HFFc6 (cell line): ENCODE results near the gene LRP2. TPM values are rescaled to one million over a fixed set of nuclear protein-coding genes. Genes with fewer than 3 reads are reported as not detected.

Source experiments
- DNase-seq: peaks from one replicate; pipeline ENCODE4 v3.0.0-alpha.2; 2018
- H3K27ac Mint-ChIP-seq: 2 replicates; pipeline ENCODE4 v1.8.0; 2020; ENCODE audit warnings: mild to moderate bottlenecking, mixed read lengths
- H3K27me3 Mint-ChIP-seq: 2 replicates; pipeline ENCODE4 v1.8.0; 2021; ENCODE audit warnings: mild to moderate bottlenecking, moderate library complexity, mixed read lengths; ENCODE audit not compliant: insufficient read depth
- H3K36me3 Mint-ChIP-seq: 2 replicates; pipeline ENCODE4 v1.8.0; 2021; ENCODE audit warnings: low read depth, mixed read lengths
- H3K4me1 Mint-ChIP-seq: 2 replicates; pipeline ENCODE4 v1.8.0; 2020; ENCODE audit warnings: low read depth, mixed read lengths
- H3K4me3 Mint-ChIP-seq: 2 replicates; pipeline ENCODE4 v1.8.0; 2020; ENCODE audit warnings: mild to moderate bottlenecking, moderate library complexity, mixed read lengths
- H3K9me3 Mint-ChIP-seq: 2 replicates; pipeline ENCODE4 v1.8.0; 2020; ENCODE audit warnings: mild to moderate bottlenecking, mixed read lengths
- CTCF ChIP-seq: fragments of 200-600 bp; sonication (generic); IDR thresholded peaks from 2 replicates; pipeline ENCODE4 v1.5.0; 2021; ENCODE audit warnings: antibody characterized with exemption, mild to moderate bottlenecking
- total RNA-seq, 6 experiments: library from RNA; stranded (reverse); fragmentation: NEBNext Ultra II Directional; extraction: Animal tissue kit (Norgen Biotek cat#: 25700); gene quantifications; 2 replicates in 1 of 6; 3 replicates in 5 of 6; pipeline ENCODE4 v1.2.3, GENCODE V29; 2021

The LRP2 gene
- total RNA-seq, 6 experiments from 2014 or later: not detected

- DNase-seq: no peak
- H3K27ac Mint-ChIP-seq: no peak overlapping the region
- no peaks in the 10 kb centered on the region for H3K27me3 Mint-ChIP-seq
- H3K4me3 Mint-ChIP-seq: no peak overlapping the region
- no peaks in the 10 kb centered on the region for H3K36me3 Mint-ChIP-seq
- H3K4me1 Mint-ChIP-seq: no peaks in the 10 kb centered on the region
- H3K9me3 Mint-ChIP-seq: peaks cover 3% of the 10 kb centered on the region; the same call in 1 of the 2 replicates
- TF ChIP-seq CTCF: no peak
Observed at GRCh38 chr2:169345486-169346437, 16.6 kb downstream of the LRP2 start.

GRCh38 chr2:169344736-169345485, 17.4 kb downstream of the LRP2 start:
- Mint-ChIP-seq H3K36me3 (no peaks in the 10 kb centered on the region), H3K27me3 (no peaks in the 10 kb centered on the region), H3K4me3 (no peak overlapping the region), H3K4me1 (no peaks in the 10 kb centered on the region), H3K9me3 (peaks cover 3% of the 10 kb centered on the region; the same call in 1 of the 2 replicates), H3K27ac (no peak overlapping the region)
- no peak for DNase-seq
- no peak for TF ChIP-seq CTCF

- H3K27ac Mint-ChIP-seq: no peak overlapping the region
- H3K9me3 Mint-ChIP-seq: peaks cover 3% of the 10 kb centered on the region; the same call in 1 of the 2 replicates
- H3K27me3 Mint-ChIP-seq: no peaks in the 10 kb centered on the region
- no peaks in the 10 kb centered on the region for H3K36me3 Mint-ChIP-seq
- H3K4me1 Mint-ChIP-seq: no peaks in the 10 kb centered on the region
- DNase-seq: no peak
- no peak overlapping the region for H3K4me3 Mint-ChIP-seq
- TF ChIP-seq CTCF: no peak
Observed at GRCh38 chr2:169343202-169343601, 19.1 kb downstream of the LRP2 start.

GRCh38 chr2:169339657-169340056, 22.7 kb downstream of the LRP2 start:
- TF ChIP-seq CTCF: no peak
- Mint-ChIP-seq H3K27ac (no peak overlapping the region), H3K9me3 (peaks cover 11% of the 10 kb centered on the region), H3K36me3 (no peaks in the 10 kb centered on the region), H3K4me1 (no peaks in the 10 kb centered on the region), H3K4me3 (no peak overlapping the region), H3K27me3 (no peaks in the 10 kb centered on the region)
- no peak for DNase-seq

- H3K4me3 Mint-ChIP-seq: no peak overlapping the region
- no peaks in the 10 kb centered on the region for H3K27me3 Mint-ChIP-seq
- H3K4me1 Mint-ChIP-seq: no peaks in the 10 kb centered on the region
- H3K9me3 Mint-ChIP-seq: peaks cover 11% of the 10 kb centered on the region
- DNase-seq: no peak
- H3K27ac Mint-ChIP-seq: no peak overlapping the region
- no peak for TF ChIP-seq CTCF
- H3K36me3 Mint-ChIP-seq: no peaks in the 10 kb centered on the region
Observed at GRCh38 chr2:169336695-169337094, 25.6 kb downstream of the LRP2 start.
